WERI-Rb-1 (cell line): ENCODE results near the gene SH2D6.
A peak's percentile ranks its signal among the peaks of the same experiment; 100 is the strongest.

Experiments used
- DNase-seq: peaks from one replicate; pipeline ENCODE4 v3.0.0-alpha.2; 2020
- H3K27ac ChIP-seq: fragments of 250-450 bp; sonication (Bioruptor Pico); 2 replicates; pipeline ENCODE4 v1.5.1; 2020; ENCODE audit warnings: mild to moderate bottlenecking, moderate library complexity
- H3K27me3 ChIP-seq: fragments of 250-450 bp; sonication (Bioruptor Pico); 2 replicates; pipeline ENCODE4 v1.5.1; 2021; ENCODE audit warnings: mild to moderate bottlenecking, low read depth, moderate library complexity; ENCODE audit not compliant: insufficient read depth, severe bottlenecking
- H3K36me3 ChIP-seq: fragments of 250-450 bp; sonication (Bioruptor Pico); 2 replicates; pipeline ENCODE4 v1.5.1; 2020; ENCODE audit warnings: mild to moderate bottlenecking, moderate library complexity
- H3K4me3 ChIP-seq: 2 replicates; pipeline ENCODE4 v1.5.1; 2011; ENCODE audit warnings: low read depth, mild to moderate bottlenecking, control low read depth, low read length
- H3K9me3 ChIP-seq: fragments of 250-450 bp; sonication (Bioruptor Pico); 2 replicates; pipeline ENCODE4 v1.5.1; 2021; ENCODE audit warnings: mild to moderate bottlenecking, moderate library complexity; ENCODE audit not compliant: severe bottlenecking
- CTCF ChIP-seq: IDR thresholded peaks from 2 replicates; pipeline ENCODE4 v1.5.1; 2011; ENCODE audit warnings: low read depth, mild to moderate bottlenecking, control low read depth, inconsistent platforms, low read length

SH2D6 gene

DNA sequence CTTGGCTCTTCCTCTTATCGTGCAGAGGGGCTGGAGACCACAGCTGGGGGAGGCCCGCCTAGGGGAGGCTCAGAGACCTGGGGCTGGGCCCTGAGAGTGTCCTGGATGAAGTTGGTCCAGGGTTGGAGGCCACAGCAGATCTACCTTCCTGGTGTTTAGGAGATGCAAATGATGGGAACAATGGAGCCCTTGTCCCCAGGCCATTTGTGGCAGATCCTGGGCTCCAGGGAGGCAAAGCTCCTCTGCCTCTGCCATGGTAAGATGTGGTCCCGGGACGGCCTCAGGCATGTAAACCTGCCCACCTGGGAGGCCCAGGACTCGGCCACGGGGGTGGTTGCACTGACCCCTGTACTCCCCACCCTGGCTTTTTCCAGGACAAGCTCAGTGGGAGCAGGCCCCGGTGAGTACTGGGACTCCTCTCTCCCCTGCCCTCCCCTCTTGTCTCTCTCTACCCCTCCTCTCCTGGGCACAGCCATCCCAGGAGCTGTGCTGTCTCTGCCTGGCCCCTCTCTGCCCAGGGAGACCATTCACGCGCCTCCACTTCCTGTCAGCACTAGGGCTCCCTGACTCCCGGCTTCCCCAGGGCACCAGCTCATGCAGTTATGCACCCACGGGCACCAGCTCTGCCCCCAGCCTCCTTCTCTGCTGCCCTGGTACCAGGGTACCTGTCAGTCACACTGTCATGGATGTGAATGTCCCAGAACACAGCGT lies 10.9 kb downstream of the SH2D6 start:
- no peak for TF ChIP-seq CTCF
- no peak for DNase-seq
- no peaks in the 10 kb centered on the region for H3K27me3 ChIP-seq
- no peak overlapping the region for H3K4me3 ChIP-seq
- no peak overlapping the region for H3K27ac ChIP-seq
- H3K36me3 ChIP-seq = no peaks in the 10 kb centered on the region
- H3K9me3 ChIP-seq = no peaks in the 10 kb centered on the region

GRCh38 chr2:85429924-85430289 lies 11.4 kb downstream of the SH2D6 start:
- Histone ChIP-seq H3K27me3 (no peaks in the 10 kb centered on the region), H3K4me3 (no peak overlapping the region), H3K9me3 (no peaks in the 10 kb centered on the region), H3K27ac (no peak overlapping the region), H3K36me3 (no peaks in the 10 kb centered on the region)
- no peak for DNase-seq
- no peak for TF ChIP-seq CTCF

GRCh38 chr2:85430752-85431569 lies 12.4 kb downstream of the SH2D6 start:
- no peak for DNase-seq
- H3K9me3 ChIP-seq = no peaks in the 10 kb centered on the region
- H3K4me3 ChIP-seq = no peak overlapping the region
- no peaks in the 10 kb centered on the region for H3K36me3 ChIP-seq
- TF ChIP-seq CTCF = no peak
- no peaks in the 10 kb centered on the region for H3K27me3 ChIP-seq
- no peak overlapping the region for H3K27ac ChIP-seq

- Histone ChIP-seq H3K27ac (no peak overlapping the region), H3K4me3 (no peak overlapping the region), H3K36me3 (no peaks in the 10 kb centered on the region), H3K27me3 (no peaks in the 10 kb centered on the region), H3K9me3 (no peaks in the 10 kb centered on the region)
- TF ChIP-seq CTCF = no peak
- DNase-seq = no peak
Measured at GRCh38 chr2:85431570-85432205, 13.2 kb downstream of the SH2D6 start.

- Histone ChIP-seq H3K4me3 (no peak overlapping the region), H3K9me3 (no peaks in the 10 kb centered on the region), H3K36me3 (no peaks in the 10 kb centered on the region), H3K27ac (peak overlapping the region; percentile 67), H3K27me3 (no peaks in the 10 kb centered on the region)
- no peak for TF ChIP-seq CTCF
- DNase-seq = peak; percentile 61
Measured at GRCh38 chr2:85433511-85434089, 15.1 kb downstream of the SH2D6 start.
